ENCODE data around the gene INSRR. TPM values are rescaled to one million over a fixed set of nuclear protein-coding genes. Genes with fewer than 3 reads are reported as not detected.

INSRR gene
- total and polyA plus RNA-seq, 10 donors = under 0.01 to 0.09 (median 0.09) TPM; not detected in 6

DNA sequence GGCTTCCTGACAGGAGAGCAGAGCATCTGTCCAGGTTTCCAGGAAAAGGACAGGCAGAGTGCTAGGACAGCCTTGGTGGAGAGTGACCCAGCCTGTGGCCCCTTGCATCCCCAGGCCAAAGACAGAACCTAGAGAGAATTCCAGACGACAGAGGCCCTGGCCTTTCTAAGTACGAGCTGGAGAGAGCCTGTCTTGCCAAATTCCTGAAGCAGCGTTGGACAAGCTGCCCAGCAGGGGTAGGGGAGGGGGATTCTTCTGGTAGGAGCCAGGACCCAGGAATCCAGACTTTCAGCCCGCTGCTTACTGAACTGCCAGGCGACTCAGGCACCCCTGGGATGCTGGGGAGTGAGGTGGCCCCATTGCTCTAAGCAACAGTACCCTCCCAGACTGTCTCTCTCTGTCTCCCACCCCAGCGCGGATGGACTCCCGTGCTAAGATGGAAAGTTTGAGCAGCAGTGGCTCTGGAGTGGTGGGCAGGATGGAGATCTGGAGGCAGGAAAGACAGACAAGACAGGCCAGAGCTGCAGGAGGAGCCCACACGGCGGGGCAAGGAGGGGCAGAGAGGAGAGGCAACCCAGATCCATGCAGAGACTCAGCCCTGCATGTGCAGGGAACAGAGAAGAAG is 25.8 kb upstream of the INSRR start:
- Histone ChIP-seq H3K4me3 (no peak overlapping the region), H3K9me3 (no peaks in the 10 kb centered on the region), H3K27ac (no peak overlapping the region), H3K27me3 (replicated peaks in 1 of 7) (peaks cover 0 to 90% (median 0%) of the 10 kb centered on the region in 7 donors), H3K36me3 (no peaks in the 10 kb centered on the region), H3K4me1 (no peaks in the 10 kb centered on the region)
- TF ChIP-seq POLR2AphosphoS5 (IDR thresholded peaks at IDR 0.05) (no peak), POLR2A (IDR thresholded peaks at IDR 0.05) (no peak)
- TF ChIP-seq, protein P1, sequence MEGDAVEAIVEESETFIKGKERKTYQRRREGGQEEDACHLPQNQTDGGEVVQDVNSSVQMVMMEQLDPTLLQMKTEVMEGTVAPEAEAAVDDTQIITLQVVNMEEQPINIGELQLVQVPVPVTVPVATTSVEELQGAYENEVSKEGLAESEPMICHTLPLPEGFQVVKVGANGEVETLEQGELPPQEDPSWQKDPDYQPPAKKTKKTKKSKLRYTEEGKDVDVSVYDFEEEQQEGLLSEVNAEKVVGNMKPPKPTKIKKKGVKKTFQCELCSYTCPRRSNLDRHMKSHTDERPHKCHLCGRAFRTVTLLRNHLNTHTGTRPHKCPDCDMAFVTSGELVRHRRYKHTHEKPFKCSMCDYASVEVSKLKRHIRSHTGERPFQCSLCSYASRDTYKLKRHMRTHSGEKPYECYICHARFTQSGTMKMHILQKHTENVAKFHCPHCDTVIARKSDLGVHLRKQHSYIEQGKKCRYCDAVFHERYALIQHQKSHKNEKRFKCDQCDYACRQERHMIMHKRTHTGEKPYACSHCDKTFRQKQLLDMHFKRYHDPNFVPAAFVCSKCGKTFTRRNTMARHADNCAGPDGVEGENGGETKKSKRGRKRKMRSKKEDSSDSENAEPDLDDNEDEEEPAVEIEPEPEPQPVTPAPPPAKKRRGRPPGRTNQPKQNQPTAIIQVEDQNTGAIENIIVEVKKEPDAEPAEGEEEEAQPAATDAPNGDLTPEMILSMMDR (IDR thresholded peaks at IDR 0.05 in 8 of 11, conservative IDR thresholded peaks at IDR 0.05 in 3 of 11) = no peak
- DNase-seq = no peak
- WGBS, 5 donors = 73 to 82% (median 76%) methylated on average over 8 to 10 of the region's 10 CpGs
- intact Hi-C loops (cut with DNase I; ENCODE audit: low total_unique reads) = loop anchor here (10.0 kb wide), 1 partner anchor 160 kb away; the partner anchor contains the start of genes ISG20L2 and METTL25B

DNA sequence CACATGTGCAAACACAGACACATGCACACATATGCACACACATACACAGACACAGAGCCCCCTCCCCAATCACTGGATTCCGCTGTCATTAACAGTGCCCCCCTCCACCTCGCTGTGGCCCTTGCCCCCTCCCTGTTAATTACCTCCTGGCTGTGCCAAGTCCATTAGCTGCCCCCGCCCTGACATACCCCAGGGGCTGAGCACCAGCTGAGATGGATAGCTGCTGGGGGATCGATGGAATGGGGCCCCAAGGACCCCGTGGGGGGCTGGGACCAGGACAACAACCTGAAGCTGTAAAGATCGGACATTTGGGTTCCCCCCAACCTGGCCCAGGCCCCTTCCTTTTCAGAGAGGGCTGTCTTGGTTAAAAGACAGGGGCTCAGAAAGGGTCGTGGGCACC is 25.0 kb upstream of the INSRR start:
- no peaks in the 10 kb centered on the region for H3K36me3 ChIP-seq
- no peak for DNase-seq

DNA sequence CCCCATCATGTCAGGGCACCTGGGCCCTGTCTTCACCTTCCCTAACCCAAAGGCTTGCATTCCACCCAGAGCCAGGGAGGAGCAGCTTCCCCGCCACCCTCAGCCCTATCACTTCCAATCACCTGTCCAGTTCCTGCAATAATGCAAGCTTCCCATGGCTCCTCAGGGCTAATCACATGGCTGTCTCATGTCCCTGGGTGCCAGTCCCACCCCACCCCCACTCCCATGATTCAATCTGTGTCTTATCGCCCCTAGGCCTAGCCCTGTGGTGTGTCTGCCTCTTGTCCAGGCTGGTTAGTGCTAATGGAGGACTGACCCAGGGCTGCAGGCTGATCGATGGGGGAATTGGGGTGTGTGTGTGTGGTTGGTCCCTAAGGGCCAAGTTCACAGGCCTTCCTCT is 23.6 kb upstream of the INSRR start:
- H3K4me3 ChIP-seq = no peak overlapping the region
- intact Hi-C loops (cut with DNase I; ENCODE audit: low total_unique reads) = loop anchor here (10.0 kb wide), 1 partner anchor 158 kb away; the partner anchor contains the start of genes ISG20L2 and METTL25B
- WGBS, 5 donors = 67 to 89% (median 82%) methylated on average over 3 of the region's 3 CpGs

More for the DNA sequence above, 25.0 kb upstream of the INSRR start:
- Histone ChIP-seq H3K4me3 (no peak overlapping the region), H3K27me3 (replicated peaks in 1 of 7) (peaks cover 0 to 94% (median 0%) of the 10 kb centered on the region in 7 donors), H3K9me3 (no peaks in the 10 kb centered on the region), H3K27ac (no peak overlapping the region), H3K4me1 (no peaks in the 10 kb centered on the region)
- TF ChIP-seq POLR2A (IDR thresholded peaks at IDR 0.05) = no peak
- TF ChIP-seq, protein P1 (IDR thresholded peaks at IDR 0.05 in 8 of 11, conservative IDR thresholded peaks at IDR 0.05 in 3 of 11) = no peak
- intact Hi-C loops (cut with DNase I; ENCODE audit: low total_unique reads) = loop anchor here (10.0 kb wide), 1 partner anchor 159 kb away; the partner anchor contains the start of genes ISG20L2 and METTL25B
- WGBS, 5 donors = 42 to 74% (median 70%) methylated on average over 7 of the region's 7 CpGs

DNA sequence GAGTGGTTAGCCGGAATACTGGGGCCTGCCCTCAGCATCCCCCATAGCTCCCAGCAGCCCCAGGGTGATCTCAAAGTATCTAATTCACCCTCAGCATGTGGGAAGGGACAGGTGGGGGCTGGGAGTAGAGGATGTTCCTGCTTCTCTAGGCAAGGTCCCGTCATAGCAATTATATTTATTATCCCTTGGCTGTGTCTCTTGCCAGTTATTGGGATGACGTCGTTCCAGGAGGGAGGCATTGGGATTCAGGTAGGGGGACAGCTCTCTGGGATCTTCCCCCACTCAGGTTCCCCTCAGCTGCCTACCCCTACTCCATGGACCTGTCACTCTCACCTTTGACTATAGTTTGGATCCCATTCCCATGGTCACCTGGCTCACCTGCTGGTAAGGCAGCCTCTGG is 22.7 kb upstream of the INSRR start:
- Histone ChIP-seq H3K9me3 (no peaks in the 10 kb centered on the region), H3K4me1 (no peaks in the 10 kb centered on the region), H3K36me3 (no peaks in the 10 kb centered on the region), H3K27me3 (replicated peaks in 1 of 7) (peaks cover 0 to 80% (median 0%) of the 10 kb centered on the region in 7 donors), H3K27ac (no peak overlapping the region), H3K4me3 (no peak overlapping the region)
- no peak for DNase-seq
- intact Hi-C loops (cut with DNase I; ENCODE audit: low total_unique reads) = loop anchor here (10.0 kb wide), 1 partner anchor 157 kb away; the partner anchor contains the start of genes ISG20L2 and METTL25B
- WGBS, 5 donors = 78 to 93% (median 88%) methylated on average over 4 of the region's 4 CpGs
- TF ChIP-seq POLR2AphosphoS5 (IDR thresholded peaks at IDR 0.05) (no peak), POLR2A (IDR thresholded peaks at IDR 0.05) (no peak)
- TF ChIP-seq, protein P1 (IDR thresholded peaks at IDR 0.05 in 8 of 11, conservative IDR thresholded peaks at IDR 0.05 in 3 of 11) = no peak

More for the DNA sequence above, 23.6 kb upstream of the INSRR start:
- DNase-seq = no peak
- Histone ChIP-seq H3K27ac (no peak overlapping the region), H3K4me1 (no peaks in the 10 kb centered on the region), H3K36me3 (no peaks in the 10 kb centered on the region), H3K9me3 (no peaks in the 10 kb centered on the region), H3K27me3 (replicated peaks in 1 of 7) (peaks cover 0 to 87% (median 0%) of the 10 kb centered on the region in 7 donors)
- TF ChIP-seq POLR2A (IDR thresholded peaks at IDR 0.05) = no peak
